Inflammatory macrophage (primary cell): ENCODE data around the gene AHCTF1.

Source experiments
- DNase-seq, 2 donors: peaks; one replicate each; pipeline ENCODE4 v3.0.0-alpha.2; 2020 to 2022

The AHCTF1 gene

GRCh38 chr1:246797597-246797996 is 134.2 kb downstream of the AHCTF1 start:
- DNase-seq = no peak

GRCh38 chr1:246797157-246797556 is 134.6 kb downstream of the AHCTF1 start:
- no peak for DNase-seq

GRCh38 chr1:246795906-246796694 is 135.6 kb downstream of the AHCTF1 start:
- DNase-seq = no peak

GRCh38 chr1:246794828-246795671 is 136.7 kb downstream of the AHCTF1 start:
- no peak for DNase-seq

GRCh38 chr1:246794048-246794827 is 137.5 kb downstream of the AHCTF1 start:
- no peak for DNase-seq

- DNase-seq = no peak
Measured at GRCh38 chr1:246793356-246793896, 138.3 kb downstream of the AHCTF1 start.

- DNase-seq = no peak
Measured at GRCh38 chr1:246792603-246793002, 139.1 kb downstream of the AHCTF1 start.

- no peak for DNase-seq
Measured at GRCh38 chr1:246791303-246791918, 140.3 kb downstream of the AHCTF1 start.

GRCh38 chr1:246790833-246791232 is 140.9 kb downstream of the AHCTF1 start:
- DNase-seq = no peak

GRCh38 chr1:246790364-246790763 is 141.4 kb downstream of the AHCTF1 start:
- no peak for DNase-seq

- DNase-seq = no peak
Measured at GRCh38 chr1:246789454-246790339, 142.1 kb downstream of the AHCTF1 start.
